ENCODE measurements around the gene RARB.

GRCh38 chr3:25465266-25465860, 37.3 kb downstream of the RARB start:
- TF ChIP-seq PATZ1 (CRISPR knock-in tag; IDR thresholded peaks at IDR 0.05; ENCODE audit: borderline replicate concordance): no peak
- TF ChIP-seq CSDC2 (CRISPR knock-in tag; IDR thresholded peaks at IDR 0.05): no peak
- TF ChIP-seq TOX (CRISPR knock-in tag; IDR thresholded peaks at IDR 0.05; ENCODE audit: borderline replicate concordance): no peak
- no peak for TF ChIP-seq ZFP3 (CRISPR knock-in tag; IDR thresholded peaks at IDR 0.05)
- no peak for TF ChIP-seq GLIS3 (CRISPR knock-in tag; IDR thresholded peaks at IDR 0.05)
- TF ChIP-seq ZC3H10 (CRISPR knock-in tag; IDR thresholded peaks at IDR 0.05): no peak
- no peak for TF ChIP-seq ZNF70 (CRISPR knock-in tag; IDR thresholded peaks at IDR 0.05)
- TF ChIP-seq ARNTL (CRISPR knock-in tag; IDR thresholded peaks at IDR 0.05; ENCODE audit: borderline replicate concordance, low read depth): no peak
- TF ChIP-seq RARB (CRISPR knock-in tag; IDR thresholded peaks at IDR 0.05): no peak
- no peak for TF ChIP-seq OSR1 (CRISPR knock-in tag; IDR thresholded peaks at IDR 0.05)
- no peak for TF ChIP-seq CREB5 (CRISPR knock-in tag; IDR thresholded peaks at IDR 0.05; ENCODE audit: low read depth)
- TF ChIP-seq TCF4 (CRISPR knock-in tag; IDR thresholded peaks at IDR 0.05; ENCODE audit: borderline replicate concordance): no peak

Data from SK-N-SH treated with all-trans-retinoic acid at 6 μM for 48 hours (cell line).